A172 (cell line): ENCODE data around the gene METTL4. TPM values are rescaled to one million over a fixed set of nuclear protein-coding genes. Genes with fewer than 3 reads are reported as not detected.

Experiments
- DNase-seq: peaks from one replicate; pipeline ENCODE4 v3.0.0-alpha.2; 2015; ENCODE audit warnings: low spot score
- total RNA-seq: library from RNA; depleted of rRNA; stranded (reverse); fragments of >200 nt; shearing (Covaris generic); gene quantifications from 2 replicates; pipeline ENCODE4 v1.2.3, GENCODE V29; 2014; rRNA removed

METTL4 gene
- total RNA-seq, result 11.0 and 13.9 TPM in 2 replicates

- peak; percentile 89 for DNase-seq
Observed at GRCh38 chr18:2571200-2572170, at the start of gene METTL4, which contains the start of gene NDC80. Gene METTL4, minus strand, starts transcription at chr18:2571505. Its CDS starts 4,289 bp downstream, at chr18:2567216. Gene NDC80, plus strand, starts transcription at chr18:2571557. Its CDS starts 1,429 bp downstream, at chr18:2572986.

GRCh38 chr18:2618009-2618408, 46.7 kb upstream of the METTL4 start:
- no peak for DNase-seq

- DNase-seq, result no peak
Observed at GRCh38 chr18:2617401-2617998, 46.2 kb upstream of the METTL4 start.

GRCh38 chr18:2612996-2613395, 41.7 kb upstream of the METTL4 start:
- DNase-seq, result no peak

GRCh38 chr18:2610549-2610948, 39.2 kb upstream of the METTL4 start:
- no peak for DNase-seq

GRCh38 chr18:2609604-2610003, 38.3 kb upstream of the METTL4 start:
- no peak for DNase-seq

GRCh38 chr18:2606335-2606734, 35.0 kb upstream of the METTL4 start:
- no peak for DNase-seq

GRCh38 chr18:2602844-2603243, 31.5 kb upstream of the METTL4 start:
- no peak for DNase-seq

GRCh38 chr18:2597639-2598038, 26.3 kb upstream of the METTL4 start:
- no peak for DNase-seq

GRCh38 chr18:2590303-2590702, 19.0 kb upstream of the METTL4 start:
- no peak for DNase-seq

- DNase-seq, result no peak
Observed at GRCh38 chr18:2589345-2590068, 18.2 kb upstream of the METTL4 start.

- no peak for DNase-seq
Observed at GRCh38 chr18:2588666-2589344, 17.5 kb upstream of the METTL4 start.

- DNase-seq, result no peak
Observed at GRCh38 chr18:2587788-2588187, 16.5 kb upstream of the METTL4 start.

- DNase-seq, result no peak
Observed at GRCh38 chr18:2573408-2573807, 2.1 kb upstream of the METTL4 start.

GRCh38 chr18:2572892-2573291, 1.6 kb upstream of the METTL4 start:
- DNase-seq, result no peak

GRCh38 chr18:2572171-2572569, 865 bp upstream of the METTL4 start:
- no peak for DNase-seq

- peak; percentile 65 for DNase-seq
Observed at GRCh38 chr18:2570772-2571199, 519 bp downstream of the METTL4 start.

GRCh38 chr18:2569338-2570207, 1.7 kb downstream of the METTL4 start:
- no peak for DNase-seq

GRCh38 chr18:2568605-2569004, 2.7 kb downstream of the METTL4 start:
- DNase-seq, result no peak

GRCh38 chr18:2568129-2568528, 3.2 kb downstream of the METTL4 start:
- DNase-seq, result no peak

- DNase-seq, result no peak
Observed at GRCh38 chr18:2564373-2564772, 6.9 kb downstream of the METTL4 start.
